OCI-LY7 (cell line): ENCODE measurements around the gene SLC6A12. TPM values are rescaled to one million over a fixed set of nuclear protein-coding genes. Genes with fewer than 3 reads are reported as not detected.

Experiments
- Bru-seq: library from RNA; stranded (reverse); fragments of 400-500 nt; gene quantifications from one replicate; lab custom pipeline; 2021; lab: Mats Ljungman, UMichigan
- BruChase-seq, 2 experiments: library from RNA; stranded (reverse); fragments of 400-500 nt; gene quantifications; one replicate each; lab custom pipeline; 2021; lab: Mats Ljungman, UMichigan
- BruUV-seq: library from RNA; stranded (reverse); fragments of 400-500 nt; replicated peaks from 2 replicates; lab custom pipeline; 2021; lab: Mats Ljungman, UMichigan
- CTCF ChIA-PET: fragments of 300-600 bp; sonication (Branson Sonifier 250); formaldehyde crosslinking; loops from one replicate; lab custom pipeline; 2022; ENCODE audit warnings: antibody characterized with exemption; ENCODE audit not compliant: unreplicated experiment; lab: Charles Lee
- POLR2A ChIA-PET: fragments of 300-600 bp; sonication (Branson Sonifier 250); formaldehyde crosslinking; loops from one replicate; lab custom pipeline; 2022; ENCODE audit warnings: antibody characterized with exemption; lab: Charles Lee
- DNase-seq: peaks from one replicate; pipeline ENCODE4 v3.0.0-alpha.2; 2015; ENCODE audit warnings: low spot score
- H2AFZ ChIP-seq: fragments of 200-600 bp; sonication (generic), shearing (Covaris generic); 2 replicates; pipeline ENCODE4 v1.6.1; 2014; ENCODE audit warnings: mild to moderate bottlenecking, antibody characterized with exemption, low read length, moderate library complexity
- H3K27ac ChIP-seq: fragments of 200-600 bp; sonication (generic); 2 replicates; pipeline ENCODE4 v1.5.1; 2014; ENCODE audit warnings: mixed run types, low read depth, mild to moderate bottlenecking, moderate library complexity, low read length, inconsistent platforms; ENCODE audit not compliant: poor library complexity, severe bottlenecking
- H3K36me3 ChIP-seq: fragments of 200-600 bp; sonication (generic); 2 replicates; pipeline ENCODE4 v1.6.1; 2014; ENCODE audit warnings: mild to moderate bottlenecking, antibody characterized with exemption, low read length, moderate library complexity, mixed read lengths; ENCODE audit not compliant: insufficient read depth
- H3K4me1 ChIP-seq: fragments of 200-600 bp; sonication (generic); 2 replicates; pipeline ENCODE4 v1.5.1; 2014; ENCODE audit warnings: mild to moderate bottlenecking, low read length; ENCODE audit not compliant: insufficient read depth, poor library complexity, severe bottlenecking
- H3K4me2 ChIP-seq: fragments of 200-600 bp; sonication (generic); 2 replicates; pipeline ENCODE4 v1.6.1; 2014; ENCODE audit warnings: mild to moderate bottlenecking, low read length
- H3K4me3 ChIP-seq: fragments of 200-600 bp; sonication (generic); 2 replicates; pipeline ENCODE4 v1.5.1; 2014; ENCODE audit warnings: mild to moderate bottlenecking, low read depth, low read length; ENCODE audit not compliant: poor library complexity, severe bottlenecking
- H3K79me2 ChIP-seq: fragments of 200-600 bp; sonication (generic); 2 replicates; pipeline ENCODE4 v1.6.1; 2016; ENCODE audit warnings: low read depth, mild to moderate bottlenecking, low read length, moderate library complexity, mixed read lengths; ENCODE audit not compliant: insufficient read depth
- H3K9me2 ChIP-seq: fragments of 200-600 bp; sonication (generic); 2 replicates; pipeline ENCODE4 v1.6.1; 2016; ENCODE audit warnings: mild to moderate bottlenecking, low read length, mixed read lengths; ENCODE audit not compliant: insufficient read depth
- H3K9me3 ChIP-seq: fragments of 200-600 bp; sonication (generic); 2 replicates; pipeline ENCODE4 v1.6.1; 2014; ENCODE audit warnings: mild to moderate bottlenecking, mixed run types, low read length, mixed read lengths
- H4K20me1 ChIP-seq: fragments of 200-600 bp; sonication (generic); 2 replicates; pipeline ENCODE4 v1.6.1; 2014; ENCODE audit warnings: mild to moderate bottlenecking, antibody characterized with exemption, low read length, moderate library complexity, mixed read lengths; ENCODE audit not compliant: insufficient read depth
- EZH2phosphoT487 ChIP-seq: fragments of 200-600 bp; sonication (generic); IDR thresholded peaks from 2 replicates; pipeline ENCODE4 v1.6.1; 2018; ENCODE audit warnings: low read depth, borderline replicate concordance, mild to moderate bottlenecking, mixed run types, antibody characterized with exemption, low read length, moderate library complexity, mixed read lengths
- intact Hi-C: fragments of 100-400 bp; cut with micrococcal nuclease; formaldehyde crosslinking; loops from one replicate; pipeline ENCODE4 v1.10.0; 2022; ENCODE audit not compliant: unreplicated experiment
- long read RNA-seq: library from polyadenylated mRNA; stranded (forward); transcript quantifications from one replicate; pipeline ENCODE4 v2.0.0, GENCODE V29; 2022
- total RNA-seq, 2 experiments: library from RNA; depleted of rRNA in 1 of 2; stranded (reverse); fragments of >200 nt in 1 of 2; shearing (Covaris generic) in 1 of 2; gene quantifications; 2 replicates each; pipeline ENCODE4 v1.2.3, GENCODE V29; 2014 to 2022
- TF ChIP-seq, protein P1 (sequence below): fragments of 200-600 bp; sonication (generic); conservative IDR thresholded peaks from 2 replicates; pipeline ENCODE4 v1.5.1; 2014; ENCODE audit warnings: mild to moderate bottlenecking, antibody characterized with exemption, low read length, moderate library complexity, mixed read lengths

Gene SLC6A12
- not detected in 2 replicates for total RNA-seq (2014; rRNA removed; shearing (Covaris generic))
- total RNA-seq (2022) = not detected in 2 replicates
- Bru-seq, nascent RNA = not detected
- not detected for BruChase-seq, experiment 1, labeled RNA remaining after a 6-hour chase
- BruChase-seq, experiment 2, labeled RNA remaining after a 2-hour chase = percentile 5 among the genes with signal in this experiment
- long read RNA-seq = 0 reads

DNA sequence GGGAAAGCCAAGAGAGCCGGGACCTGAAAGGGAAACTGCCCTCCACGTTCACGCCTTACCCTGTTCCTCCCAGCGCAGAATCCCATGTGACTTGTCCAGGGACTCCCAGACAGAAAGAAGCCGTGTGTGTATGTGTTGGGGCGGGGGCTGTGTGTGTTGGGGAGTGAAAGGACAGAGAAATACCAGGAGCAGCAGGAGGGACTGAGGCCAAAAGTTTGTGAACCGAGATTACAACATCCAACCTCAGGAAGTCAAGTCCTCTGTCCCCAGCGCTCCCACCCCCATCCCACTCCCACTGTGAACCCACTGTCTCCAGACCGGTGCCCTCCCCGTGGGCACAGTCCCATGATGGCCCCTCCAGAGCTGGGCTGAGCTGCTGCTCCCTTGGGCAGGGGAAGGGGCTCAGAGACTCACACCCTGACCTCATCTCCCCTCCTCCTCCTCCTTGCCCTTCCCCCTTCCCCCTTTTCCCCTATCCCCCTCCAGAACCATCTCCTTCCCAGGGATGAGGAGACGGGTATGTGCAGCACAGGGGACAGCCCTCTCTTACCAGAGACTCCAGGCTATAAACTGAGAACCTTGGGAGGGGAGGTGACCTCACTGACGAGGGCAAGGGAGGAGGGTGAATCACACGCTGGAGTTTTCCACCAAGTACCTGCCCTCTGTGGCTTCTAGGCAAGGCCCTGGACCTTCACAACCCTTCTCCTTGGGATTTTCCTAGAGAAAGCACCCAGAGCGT is at the start of gene SLC6A12:
TSS of gene SLC6A12 (minus strand) at position 155 of the 739 bp plus-strand sequence. CDS start 4,171 bp downstream, outside the sequence.
- H3K4me2 ChIP-seq = no peak within 1 kb of the TSS
- ChIA-PET CTCF (no interaction called here), POLR2A (no interaction called here)
- no peaks in the 10 kb centered on the region for H3K4me1 ChIP-seq
- no peaks in the 10 kb centered on the region for H3K79me2 ChIP-seq
- intact Hi-C loops = no loop called here
- H3K4me3 ChIP-seq = no peak within 1 kb of the TSS
- no peaks in the 10 kb centered on the region for H3K9me3 ChIP-seq
- H3K36me3 ChIP-seq = no peaks in the 10 kb centered on the region
- no TSS peak for BruUV-seq
- TF ChIP-seq, protein P1, sequence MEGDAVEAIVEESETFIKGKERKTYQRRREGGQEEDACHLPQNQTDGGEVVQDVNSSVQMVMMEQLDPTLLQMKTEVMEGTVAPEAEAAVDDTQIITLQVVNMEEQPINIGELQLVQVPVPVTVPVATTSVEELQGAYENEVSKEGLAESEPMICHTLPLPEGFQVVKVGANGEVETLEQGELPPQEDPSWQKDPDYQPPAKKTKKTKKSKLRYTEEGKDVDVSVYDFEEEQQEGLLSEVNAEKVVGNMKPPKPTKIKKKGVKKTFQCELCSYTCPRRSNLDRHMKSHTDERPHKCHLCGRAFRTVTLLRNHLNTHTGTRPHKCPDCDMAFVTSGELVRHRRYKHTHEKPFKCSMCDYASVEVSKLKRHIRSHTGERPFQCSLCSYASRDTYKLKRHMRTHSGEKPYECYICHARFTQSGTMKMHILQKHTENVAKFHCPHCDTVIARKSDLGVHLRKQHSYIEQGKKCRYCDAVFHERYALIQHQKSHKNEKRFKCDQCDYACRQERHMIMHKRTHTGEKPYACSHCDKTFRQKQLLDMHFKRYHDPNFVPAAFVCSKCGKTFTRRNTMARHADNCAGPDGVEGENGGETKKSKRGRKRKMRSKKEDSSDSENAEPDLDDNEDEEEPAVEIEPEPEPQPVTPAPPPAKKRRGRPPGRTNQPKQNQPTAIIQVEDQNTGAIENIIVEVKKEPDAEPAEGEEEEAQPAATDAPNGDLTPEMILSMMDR = no peak
- TF ChIP-seq EZH2phosphoT487 = no peak
- H4K20me1 ChIP-seq = no peaks in the 10 kb centered on the region
- no peak for DNase-seq
- no peak within 1 kb of the TSS for H3K27ac ChIP-seq
- no peaks in the 10 kb centered on the region for H3K9me2 ChIP-seq
- no peak within 1 kb of the TSS for H2AFZ ChIP-seq

DNA sequence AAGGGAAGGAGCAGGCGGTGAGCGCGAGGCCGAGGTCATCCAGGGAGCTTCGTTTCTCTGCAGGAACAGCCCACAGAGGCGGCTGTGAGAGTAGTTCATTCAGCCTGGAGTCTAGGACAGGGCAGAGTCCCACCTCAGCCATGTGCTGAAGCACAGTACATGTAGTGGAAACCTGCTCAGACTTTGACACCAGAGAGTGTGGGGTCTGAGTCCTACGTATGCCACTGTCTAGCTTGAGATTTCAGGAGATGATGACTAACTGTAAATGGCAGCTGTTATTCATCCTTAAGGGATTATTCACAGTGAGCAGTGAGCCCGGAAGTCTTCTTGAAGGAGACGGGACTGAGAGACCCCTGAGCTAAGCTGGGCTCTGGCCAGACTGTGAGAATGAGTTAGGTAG is 49.6 kb upstream of the SLC6A12 start:
- intact Hi-C loops = no loop called here
- ChIA-PET CTCF (no interaction called here), POLR2A (no interaction called here)

More for the DNA sequence above, 49.6 kb upstream of the SLC6A12 start:
- Histone ChIP-seq H3K4me3 (no peak overlapping the region), H3K79me2 (no peaks in the 10 kb centered on the region), H3K4me2 (no peak overlapping the region), H2AFZ (no peak overlapping the region), H3K4me1 (no peaks in the 10 kb centered on the region), H3K9me3 (no peaks in the 10 kb centered on the region), H3K9me2 (no peaks in the 10 kb centered on the region), H4K20me1 (no peaks in the 10 kb centered on the region), H3K27ac (no peak overlapping the region), H3K36me3 (no peaks in the 10 kb centered on the region)
- TF ChIP-seq EZH2phosphoT487 = no peak
- TF ChIP-seq, protein P1 = no peak
- no TSS peak for BruUV-seq
- DNase-seq = no peak
